NCI-H1436 (cell line): ENCODE results near the gene PBXIP1.
A peak's percentile ranks its signal among the peaks of the same experiment; 100 is the strongest.

Source experiments
- DNase-seq: peaks from one replicate; lab custom pipeline; 2025; lab: John Stamatoyannopoulos, UW

PBXIP1 gene

DNA sequence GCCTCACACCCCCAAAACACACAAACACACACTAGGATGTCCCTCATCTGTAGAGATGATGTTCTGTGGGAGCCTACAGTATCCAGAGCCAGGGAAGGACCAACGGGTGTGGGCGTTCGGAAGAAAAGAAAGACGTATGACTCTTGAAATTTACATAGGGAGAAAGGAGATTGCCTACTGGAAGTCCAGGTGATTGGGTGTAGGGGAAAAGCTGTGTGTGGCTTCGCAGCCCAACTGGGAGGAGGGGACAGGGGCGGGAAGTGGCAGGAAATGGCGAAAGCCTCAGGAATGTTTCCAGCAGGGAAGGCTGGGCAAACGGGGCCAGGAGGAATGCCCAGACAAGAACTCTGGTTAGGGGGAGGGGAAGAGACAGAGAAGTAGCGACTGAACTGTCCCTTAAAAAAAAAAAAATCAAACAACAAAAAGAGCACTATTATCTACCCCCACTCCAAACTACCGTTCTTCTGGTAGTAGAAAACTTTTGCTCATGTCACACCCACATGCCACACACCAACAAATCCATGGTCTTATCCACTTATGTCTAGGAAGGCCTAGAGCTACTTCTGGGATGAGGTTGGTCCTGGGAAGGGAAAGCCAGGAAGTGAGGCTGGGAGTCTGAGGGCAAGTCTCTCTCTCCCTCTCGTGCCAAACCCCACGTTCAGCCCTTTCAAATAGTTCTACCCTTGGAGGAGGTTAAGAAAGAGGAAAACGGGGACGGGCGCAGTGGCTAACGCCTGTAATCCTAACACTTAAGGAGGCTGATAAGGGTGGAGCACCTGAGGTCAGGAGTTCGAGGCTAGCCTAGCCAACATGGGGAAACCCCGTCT is 16.8 kb upstream of the PBXIP1 start:
- no peak for DNase-seq

DNA sequence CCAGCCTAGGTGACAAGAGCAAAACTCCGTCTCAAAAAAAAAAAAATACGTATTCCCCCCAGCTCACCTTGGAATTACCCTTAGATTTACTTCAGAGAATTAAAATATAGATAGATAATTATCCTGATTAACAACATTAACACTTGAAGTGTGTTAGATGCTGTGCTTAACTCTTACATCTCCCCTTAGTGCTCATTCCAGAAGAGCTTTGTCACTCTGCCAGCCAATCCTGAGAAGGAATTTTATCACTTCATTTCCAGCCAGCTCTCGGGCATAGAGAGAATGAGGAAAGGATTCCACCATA is 16.3 kb upstream of the PBXIP1 start:
- DNase-seq = no peak

DNA sequence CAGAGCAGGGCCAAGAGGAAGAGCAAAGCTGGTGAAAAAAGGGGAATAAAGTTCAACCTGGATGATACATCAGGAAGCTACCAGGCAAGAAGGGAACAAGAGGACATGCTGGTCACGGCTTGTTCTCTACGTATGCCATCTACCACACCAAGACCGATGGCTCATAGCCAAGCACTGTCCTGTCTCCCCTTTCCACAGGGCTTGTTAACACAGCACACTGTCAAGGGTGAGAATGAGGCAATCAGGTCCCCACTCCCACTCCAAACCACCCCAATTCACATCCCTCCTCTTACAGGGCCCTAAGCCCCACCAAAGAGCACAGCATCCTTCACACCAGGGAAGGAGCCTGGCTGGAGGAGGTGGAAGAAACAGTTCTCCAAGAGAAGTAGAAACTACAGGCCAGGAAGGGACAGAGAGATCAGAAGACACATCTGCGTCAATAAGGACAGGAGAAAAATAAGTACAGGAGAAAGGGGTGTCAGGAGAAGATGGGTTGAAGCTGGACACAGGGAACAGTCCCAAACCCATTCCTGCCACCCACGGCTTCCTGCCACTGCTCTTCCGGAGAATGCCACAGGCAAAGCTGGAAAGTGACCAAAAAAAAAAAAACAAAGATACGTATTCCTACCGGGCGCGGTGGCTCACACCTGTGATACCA is 15.6 kb upstream of the PBXIP1 start:
- DNase-seq = no peak

DNA sequence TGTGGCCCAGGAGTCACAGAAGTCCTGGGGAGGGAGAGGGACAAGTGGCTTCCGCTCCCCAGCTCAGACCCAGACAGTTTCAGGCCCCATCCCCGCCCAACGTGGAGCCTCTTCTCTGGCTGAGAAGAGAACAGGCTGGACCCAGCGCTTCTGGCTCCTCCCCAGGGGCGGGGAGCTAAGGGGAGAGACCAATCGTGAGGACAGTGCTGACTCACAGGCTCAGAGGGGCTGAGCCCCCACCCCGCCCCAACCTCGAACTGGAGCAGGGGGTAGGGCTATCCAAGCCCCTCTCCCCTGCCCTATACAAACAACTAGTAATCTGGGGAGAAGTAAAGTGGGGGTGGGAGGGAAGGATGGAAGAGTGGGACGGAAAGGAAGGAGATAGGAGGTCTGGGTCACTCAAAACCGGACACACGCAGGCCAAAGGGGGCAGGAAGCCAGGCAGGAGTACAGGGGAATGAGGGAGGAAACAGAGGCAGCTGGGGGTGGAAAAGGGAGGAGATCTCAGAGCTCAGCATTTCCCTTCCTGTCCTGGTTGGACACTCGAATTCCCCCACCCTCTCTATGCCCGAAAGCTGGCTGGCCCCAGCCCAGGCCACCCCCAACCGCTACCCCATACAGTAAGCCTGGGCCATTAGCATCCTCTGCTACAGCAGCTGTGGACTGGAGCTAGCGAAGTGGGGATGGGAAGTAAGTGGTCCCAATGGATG is 14.9 kb upstream of the PBXIP1 start, which contains the start of gene SHC1:
SHC1 (minus strand) TSS at position 117 of the 710 bp plus-strand sequence. CDS start 221 bp downstream, outside the sequence.
- peak; percentile 72 for DNase-seq

DNA sequence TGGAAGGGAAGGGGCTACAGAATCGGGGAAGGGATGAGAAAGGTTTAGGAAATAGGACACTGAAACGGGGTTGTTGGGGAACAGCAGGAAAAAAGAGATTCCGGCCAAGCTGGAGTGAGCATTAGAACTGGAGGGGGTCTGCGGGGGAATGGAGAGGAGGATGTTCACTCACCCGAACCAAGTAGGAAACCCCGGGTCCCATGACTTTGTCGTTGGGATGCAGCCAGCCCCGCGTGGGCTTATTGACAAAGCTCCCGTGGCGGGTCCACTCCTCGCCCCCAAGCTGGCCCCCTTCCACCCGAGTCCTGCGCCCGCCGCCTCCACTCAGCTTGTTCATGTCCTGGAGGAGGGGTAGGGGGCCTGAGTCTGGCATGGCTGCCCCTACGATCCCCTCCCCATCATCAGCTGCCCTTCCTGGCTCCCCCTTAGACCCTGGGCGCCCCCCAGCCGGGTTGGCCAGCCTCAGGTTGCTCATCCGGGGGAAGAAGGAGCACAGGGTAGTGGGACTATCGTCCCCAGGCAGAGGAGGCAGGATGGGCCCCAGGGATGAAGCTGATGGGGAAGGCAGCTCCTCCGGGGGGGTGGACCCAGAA is 14.1 kb upstream of the PBXIP1 start:
- DNase-seq = no peak

DNA sequence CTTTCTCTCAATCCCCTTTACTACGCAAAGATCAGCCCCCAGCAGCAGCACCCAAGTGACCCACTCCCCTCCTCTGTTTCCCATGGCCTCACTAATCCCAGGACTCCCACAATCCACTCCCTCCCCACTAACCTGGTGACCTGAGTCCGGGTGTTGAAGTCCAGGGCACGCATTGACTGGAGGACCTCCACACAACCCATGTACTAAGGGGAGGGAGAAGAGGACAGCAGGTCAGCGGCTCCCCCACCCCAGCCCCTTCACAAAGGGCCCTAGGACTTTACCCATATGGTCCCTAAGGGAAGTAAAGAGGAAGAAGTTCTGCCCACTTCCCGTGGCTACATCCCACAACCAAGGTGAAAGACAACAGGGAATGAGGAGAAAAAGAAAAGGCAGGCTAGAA is 13.3 kb upstream of the PBXIP1 start:
- no peak for DNase-seq

DNA sequence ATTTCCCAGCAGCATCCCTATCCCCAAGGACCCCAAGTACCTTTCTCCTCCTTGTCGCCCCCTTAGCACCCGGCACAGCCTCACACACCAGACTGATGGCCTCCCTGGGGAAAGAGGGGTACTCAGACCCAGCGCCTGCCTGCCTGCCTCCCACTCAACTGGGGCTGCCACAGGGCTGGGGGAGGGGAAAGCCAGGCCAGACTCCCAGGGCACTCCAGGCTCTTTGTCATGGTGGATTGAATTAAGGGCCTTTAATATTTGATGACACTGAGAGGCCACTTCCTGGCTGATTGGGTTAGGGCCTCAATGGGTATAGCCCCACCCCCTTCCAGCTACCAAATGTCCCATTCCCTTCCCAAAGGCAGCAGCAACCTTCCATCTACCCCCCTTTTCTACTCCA is 12.8 kb upstream of the PBXIP1 start:
- DNase-seq = no peak

DNA sequence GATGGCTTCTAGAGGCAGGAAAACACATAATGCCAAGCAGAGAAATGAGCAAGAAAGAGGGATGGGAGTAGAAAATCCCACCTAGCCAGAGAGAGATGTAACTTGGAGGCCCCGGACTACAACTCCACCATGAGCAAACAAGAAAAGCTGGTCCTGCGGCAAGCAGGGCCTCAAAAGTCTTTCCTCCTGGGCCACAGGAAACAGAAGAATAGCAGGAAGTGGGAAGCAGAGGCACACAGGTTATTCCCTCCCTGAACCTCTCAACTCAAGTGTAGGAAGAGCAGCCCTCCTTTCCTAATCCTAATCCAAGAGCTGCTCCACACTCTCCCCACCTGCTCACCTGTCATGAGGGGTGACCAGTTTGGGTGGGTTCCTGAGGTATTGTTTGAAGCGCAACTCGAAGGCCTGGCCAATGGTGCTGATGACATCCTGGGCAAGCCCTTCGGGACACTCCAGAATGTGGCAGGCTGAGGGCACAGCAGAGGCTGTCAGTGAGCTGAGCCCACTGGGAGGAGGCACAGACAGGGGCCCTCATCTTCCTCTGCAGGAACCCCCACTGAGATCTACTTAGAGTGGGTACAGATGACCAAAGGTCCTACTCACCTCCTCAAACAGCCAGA is 11.5 kb upstream of the PBXIP1 start:
- no peak for DNase-seq

DNA sequence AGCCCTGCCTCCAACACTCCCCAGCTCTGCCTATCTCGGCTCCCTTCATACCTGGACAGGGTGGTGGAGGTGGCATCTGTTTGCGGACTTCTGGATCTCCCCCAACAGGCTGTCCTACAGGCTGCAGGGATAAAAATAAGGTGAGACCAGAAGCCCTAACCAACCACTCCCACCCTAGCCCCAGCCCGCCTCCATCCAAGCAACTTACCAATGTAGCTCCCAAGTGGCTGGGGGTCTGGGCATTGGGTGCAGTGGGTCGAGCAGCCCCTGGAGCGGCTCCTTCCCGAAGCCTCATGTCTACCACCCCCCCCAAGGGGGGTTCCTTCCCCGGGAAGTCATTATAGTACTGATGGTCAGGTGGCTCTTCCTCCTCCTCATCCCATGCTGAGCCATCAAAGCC is 10.2 kb upstream of the PBXIP1 start:
- no peak for DNase-seq

DNA sequence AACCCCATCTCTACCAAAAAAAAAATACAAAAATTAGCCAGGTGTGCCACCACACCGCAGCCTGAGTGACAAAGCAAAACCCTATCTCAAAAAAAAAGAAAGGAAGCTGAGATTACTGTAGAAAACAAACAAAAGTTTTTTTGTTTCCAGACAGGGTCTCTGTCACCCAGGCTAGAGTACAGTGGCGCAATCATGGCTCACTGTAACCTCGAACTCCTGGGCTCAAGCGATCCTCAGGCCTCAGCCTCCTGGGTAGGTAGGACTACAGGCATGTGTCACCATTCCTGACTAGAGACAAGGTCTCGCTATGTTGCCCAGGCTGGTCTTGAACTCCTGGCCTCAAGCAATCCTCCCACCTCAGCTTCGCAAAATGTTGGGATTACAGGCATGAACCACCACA is 8.5 kb upstream of the PBXIP1 start:
- no peak for DNase-seq

DNA sequence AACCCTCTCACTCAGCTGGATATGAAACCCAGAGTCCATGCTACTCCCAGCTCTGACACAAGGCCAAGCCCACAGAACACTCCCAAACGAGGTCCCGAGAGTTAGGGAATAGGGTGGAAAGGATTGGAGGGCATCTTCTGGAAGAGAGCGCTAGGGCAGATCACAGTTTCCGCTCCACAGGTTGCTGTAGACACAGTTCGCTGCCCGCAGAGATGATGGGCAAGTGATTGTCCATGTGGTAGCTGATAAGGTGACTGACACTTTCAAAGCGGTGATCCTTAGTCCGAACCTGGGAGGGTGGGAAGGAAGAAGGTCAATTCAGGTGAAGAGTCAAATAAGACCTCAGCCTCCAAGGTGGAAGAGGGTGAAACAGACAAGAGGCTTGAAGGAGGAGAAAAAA is 7.7 kb upstream of the PBXIP1 start:
- no peak for DNase-seq

DNA sequence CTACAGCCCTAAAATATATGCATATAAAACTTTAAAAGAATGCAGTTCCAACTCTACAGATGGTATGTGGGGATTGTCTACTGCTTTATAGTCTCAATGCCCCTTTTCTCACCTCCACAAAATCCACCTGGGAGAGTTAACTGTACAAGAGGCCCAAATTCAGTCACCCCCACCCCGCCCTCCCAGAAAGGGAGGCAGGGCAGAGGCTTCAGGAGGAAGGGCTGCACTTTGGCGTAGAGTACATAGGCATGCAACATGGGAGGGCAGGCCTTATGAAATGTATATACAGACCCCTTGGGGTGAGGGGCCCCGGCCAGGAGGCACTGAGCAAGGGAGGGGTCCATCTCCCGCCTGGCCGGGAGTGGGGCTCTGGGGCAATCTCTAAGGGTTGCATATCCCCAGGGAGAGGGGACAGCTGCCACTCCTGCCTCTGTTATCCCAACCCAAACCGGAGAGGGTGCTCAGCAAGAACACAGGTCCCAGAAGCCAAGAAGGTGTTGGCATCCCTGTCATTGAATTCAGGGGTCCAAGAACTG is 7.0 kb upstream of the PBXIP1 start:
- no peak for DNase-seq

DNA sequence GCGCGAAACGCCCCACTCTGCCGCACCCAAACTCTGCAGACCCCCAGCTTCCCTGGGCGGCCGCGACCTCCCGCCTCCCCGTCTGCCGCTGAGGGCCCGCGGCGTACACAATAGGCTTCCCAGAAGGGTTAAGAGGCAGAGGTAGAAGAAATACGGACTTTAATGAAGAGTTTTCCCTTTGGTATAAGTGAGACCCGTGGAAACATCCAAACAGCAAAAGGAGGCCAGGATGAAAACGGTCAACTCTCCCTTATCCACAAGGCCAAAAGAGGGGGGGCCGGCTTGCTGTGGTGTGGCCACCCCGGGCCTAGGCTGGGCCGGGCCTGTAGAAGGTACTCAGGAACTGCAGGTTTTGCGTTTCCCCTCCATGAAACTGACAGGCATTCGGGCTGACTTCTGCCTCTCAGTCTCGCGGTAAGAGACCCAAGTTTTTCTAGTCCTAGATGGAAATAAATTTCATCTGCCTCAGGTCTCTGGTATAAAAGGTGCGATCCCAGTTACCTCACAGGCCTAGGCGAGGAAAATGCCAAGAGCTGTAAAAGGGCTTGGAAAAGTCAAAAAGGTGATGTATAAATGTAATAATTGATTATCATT is 6.4 kb upstream of the PBXIP1 start:
- no peak for DNase-seq

DNA sequence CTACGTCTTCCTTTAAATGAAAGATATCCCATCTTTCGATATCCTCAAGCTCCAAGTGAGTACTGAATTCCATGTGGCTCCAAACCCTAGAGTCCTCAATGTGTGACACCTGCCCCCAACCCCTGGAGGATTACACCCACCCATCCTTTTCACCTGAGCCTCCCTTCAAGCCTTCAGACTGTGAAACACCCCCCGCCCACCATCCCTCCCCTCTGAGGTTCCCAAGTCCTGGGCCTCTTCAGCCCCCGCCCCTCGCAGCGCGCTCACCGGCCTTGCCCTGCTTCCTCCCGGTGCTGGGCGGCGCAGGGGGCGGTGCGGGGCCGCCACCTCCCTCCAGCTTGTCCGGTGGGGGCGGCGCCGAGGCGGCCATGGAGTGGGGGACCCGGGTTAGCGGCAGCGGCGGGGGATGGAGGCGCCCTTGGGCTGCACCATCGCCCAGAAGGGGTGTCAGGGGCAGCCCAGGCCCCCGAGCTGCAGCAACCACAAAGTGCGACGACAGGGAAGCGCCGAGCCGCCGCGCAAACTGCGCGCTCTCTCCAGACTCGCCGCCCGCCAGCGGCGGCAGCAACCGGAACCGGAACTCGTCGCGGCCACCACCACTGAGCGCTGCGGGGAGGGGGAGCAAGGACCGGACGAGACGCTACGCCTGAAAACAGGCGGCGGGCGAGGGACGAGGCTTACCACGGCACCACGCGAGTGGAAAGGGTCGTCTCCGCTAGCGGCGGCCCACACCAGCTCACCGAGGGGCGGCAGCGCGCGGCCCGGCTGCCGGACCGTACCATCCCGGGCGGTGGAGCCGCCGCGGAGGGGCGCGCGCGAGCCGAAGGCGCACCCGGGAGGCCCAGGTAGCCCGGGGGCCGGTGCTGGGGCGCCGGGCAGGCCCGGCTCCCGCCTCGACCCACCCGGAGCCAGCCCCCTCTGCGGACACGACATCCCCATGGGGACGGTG is 5.6 kb upstream of the PBXIP1 start, which contains the start of gene PYGO2:
PYGO2 (minus strand) TSS at position 576 of the 949 bp plus-strand sequence; CDS start at position 370, 206 bp downstream.
- peak; percentile 63 for DNase-seq

DNA sequence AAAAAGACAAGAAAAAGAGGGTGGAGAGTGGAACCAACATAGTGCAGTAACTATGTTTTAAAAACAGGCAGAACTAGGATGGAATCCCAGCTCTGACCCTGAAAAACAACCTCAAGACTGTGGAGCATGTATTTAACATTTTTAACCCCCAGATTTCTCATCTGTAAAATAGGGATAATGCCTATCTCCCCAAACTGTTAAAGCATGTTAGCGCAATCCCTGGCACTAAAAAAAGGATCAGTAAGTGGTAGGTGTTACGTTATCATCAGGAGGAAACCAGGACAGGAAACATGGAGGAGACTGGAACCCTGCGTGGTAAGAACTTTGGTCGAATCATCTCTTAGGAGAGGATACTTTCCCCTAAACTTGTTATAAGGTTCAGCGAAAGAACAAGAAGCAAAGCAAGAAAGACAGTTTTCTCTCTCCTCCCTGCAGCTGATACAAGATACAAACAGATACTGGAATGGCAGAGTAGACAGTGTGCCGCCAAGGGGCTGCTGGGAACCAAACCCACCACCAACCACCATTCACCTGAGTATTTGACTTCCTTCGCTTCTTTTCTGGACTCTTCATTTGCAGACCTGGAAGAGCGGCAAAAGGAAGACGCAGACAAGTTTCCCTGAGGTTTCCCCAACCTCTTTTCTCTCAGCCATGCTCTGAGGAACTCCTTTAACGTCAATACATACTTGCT is 4.7 kb upstream of the PBXIP1 start:
- no peak for DNase-seq

DNA sequence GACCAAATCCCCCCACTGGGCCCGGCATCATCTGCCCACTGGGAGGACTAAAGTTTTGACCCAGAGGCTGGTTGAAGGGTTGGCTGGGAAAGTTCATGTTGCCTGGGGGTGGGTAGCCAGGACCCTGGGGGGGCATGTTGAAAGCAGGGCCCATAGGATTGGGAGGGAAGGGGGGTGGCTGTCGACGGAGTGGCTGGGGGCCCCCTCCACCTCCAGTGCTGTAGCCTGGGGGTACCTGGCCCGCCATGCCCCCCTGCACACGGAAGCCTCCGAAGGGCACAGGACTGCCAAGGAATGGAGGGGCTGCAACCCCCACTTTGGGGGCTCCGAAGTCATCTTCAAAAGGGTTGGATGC is 3.5 kb upstream of the PBXIP1 start:
- no peak for DNase-seq

DNA sequence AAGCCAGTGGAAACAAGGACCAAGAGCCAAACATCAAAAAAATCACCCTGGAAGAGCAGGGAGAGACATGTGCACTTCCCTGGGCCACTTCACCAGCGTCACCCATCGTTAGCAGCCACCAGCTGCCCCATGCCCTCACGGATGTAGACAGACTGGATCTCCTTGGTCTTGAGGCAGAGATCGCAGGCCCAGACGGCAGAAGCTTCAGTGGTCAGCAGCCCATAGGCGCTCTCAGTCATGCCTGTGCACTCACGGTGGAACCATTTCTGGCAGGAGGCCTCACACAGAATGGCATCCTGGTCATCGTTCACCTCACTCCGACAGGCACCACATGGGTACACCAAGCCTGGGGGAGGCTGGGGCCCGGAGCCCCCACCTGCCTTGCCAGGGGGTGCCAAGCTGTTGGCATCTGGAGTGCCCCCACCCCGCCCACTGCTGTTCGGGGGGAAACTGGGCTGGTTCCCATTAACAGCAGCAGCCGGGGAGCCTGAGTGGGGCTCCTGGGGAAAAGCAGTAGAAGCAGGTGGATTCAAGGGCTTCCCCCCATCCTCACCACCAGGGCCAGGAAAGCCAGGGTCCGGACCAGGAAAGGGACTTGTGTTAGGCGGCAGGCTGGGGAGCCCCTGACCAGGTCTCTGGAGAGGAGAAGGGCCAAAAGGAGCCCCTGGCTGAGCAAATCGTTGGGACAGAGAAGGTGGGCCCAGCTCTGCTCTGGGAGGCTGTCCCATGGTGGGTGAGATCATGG is 3.0 kb upstream of the PBXIP1 start:
- no peak for DNase-seq

DNA sequence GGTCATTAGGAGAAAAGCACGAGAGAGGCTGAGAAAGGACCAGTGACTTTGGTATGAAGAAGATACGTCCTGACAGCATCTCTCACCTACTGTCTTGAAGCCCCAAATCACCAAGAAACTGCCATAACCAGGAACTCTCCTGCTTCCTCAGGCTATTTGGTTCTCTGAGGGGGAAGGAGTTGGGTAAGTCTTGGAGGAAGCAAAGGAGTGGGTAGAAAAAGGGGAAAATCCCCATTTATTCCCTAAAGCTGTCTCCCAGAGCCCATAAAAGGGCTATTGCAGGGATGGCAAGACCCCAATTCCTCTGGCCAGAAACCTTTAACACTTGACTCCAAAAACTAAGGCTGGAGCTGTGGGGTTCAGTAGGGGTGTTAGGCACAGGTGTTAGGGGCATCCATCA is 2.1 kb upstream of the PBXIP1 start:
- DNase-seq = no peak

DNA sequence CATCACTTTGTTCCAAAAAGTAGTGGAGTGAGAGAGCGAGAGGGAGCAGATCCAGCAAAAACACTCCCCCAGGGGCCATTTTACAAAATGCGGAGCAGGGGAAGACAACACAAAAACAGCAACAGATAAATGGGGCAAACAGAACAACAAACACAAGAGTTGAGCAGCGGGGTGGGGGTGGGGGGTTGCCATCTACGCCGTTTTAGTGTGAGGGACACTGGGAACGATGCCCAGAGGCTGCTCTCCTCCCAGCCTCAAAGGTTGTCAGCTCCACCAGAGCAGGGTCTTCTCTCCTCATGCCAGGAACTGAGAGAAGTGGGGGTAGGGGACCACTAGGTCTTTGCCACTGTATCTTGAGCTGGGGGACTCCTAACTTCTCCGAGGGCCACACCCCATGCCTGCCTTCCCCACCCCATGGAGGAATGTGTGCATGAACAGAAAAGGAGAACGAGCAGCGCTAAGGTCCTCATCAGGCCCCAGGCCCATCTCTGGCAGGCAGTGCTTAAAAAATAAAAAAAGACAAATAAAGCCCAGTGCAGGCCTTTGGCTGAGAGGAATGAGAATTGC is 1.3 kb upstream of the PBXIP1 start:
- no peak for DNase-seq
